Measurements from ENCODE around the gene RNF208. TPM values are rescaled to one million over a fixed set of nuclear protein-coding genes. Genes with fewer than 3 reads are reported as not detected.

RNF208 gene
- polyA plus RNA-seq, 3 donors, result 1.5 TPM; not detected in 2

DNA sequence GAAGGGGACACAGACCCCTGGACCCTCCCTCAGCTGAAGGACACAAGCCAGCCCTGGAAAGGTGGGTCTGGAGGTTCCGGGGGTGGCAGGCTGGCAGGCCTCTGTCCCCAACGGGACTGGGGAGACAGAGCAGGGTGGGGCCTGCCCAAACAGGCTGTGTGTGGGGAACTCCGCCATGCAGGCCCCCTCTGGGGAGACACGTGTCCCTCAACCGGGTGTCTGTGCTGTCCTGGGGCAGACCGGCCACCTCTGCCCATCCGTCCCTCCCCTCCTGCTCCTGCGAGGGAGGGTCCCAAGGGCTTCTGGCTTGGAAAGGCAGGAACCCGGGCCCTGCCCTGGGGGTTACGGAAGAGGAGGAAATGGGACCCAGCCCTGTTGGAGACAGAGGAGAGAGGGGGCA is 10.1 kb upstream of the RNF208 start:
- no peaks in the 10 kb centered on the region for H4K20me1 ChIP-seq (ENCODE audit: insufficient read depth, low read length)
- peaks cover 2 to 44% (median 10%) of the 10 kb centered on the region in 3 donors for H3K27me3 Mint-ChIP-seq (ENCODE audit: low read depth in 3 of 3)
- peaks cover 11 to 12% of the 10 kb centered on the region in 2 donors for H3K4me1 ChIP-seq (ENCODE audit: control insufficient read depth in 1 of 2, insufficient read depth in 2 of 2, low read length in 2 of 2)
- no peaks in the 10 kb centered on the region for H3K36me3 Mint-ChIP-seq
- no peak overlapping the region for H3K9ac ChIP-seq (ENCODE audit: insufficient read depth, low read length, poor library complexity, severe bottlenecking)
- no peaks in the 10 kb centered on the region for H3K9me3 ChIP-seq (replicated peaks in 1 of 2; ENCODE audit: control insufficient read depth in 1 of 2, insufficient read depth in 1 of 2, low read length in 2 of 2)
- no peaks in the 10 kb centered on the region for H3K79me2 ChIP-seq (ENCODE audit: insufficient read depth, low read length)
- peaks cover 0 to 4% (median 0%) of the 10 kb centered on the region in 7 donors for H3K9me3 Mint-ChIP-seq
- peaks cover 7% of the 10 kb centered on the region for H3K4me1 Mint-ChIP-seq
- no peak overlapping the region for H3K4me3 ChIP-seq (replicated peaks in 1 of 3; ENCODE audit: low read depth in 2 of 3, low read length in 3 of 3)
- DNase-seq, result no peak
- WGBS (ENCODE audit: insufficient coverage), result 83% methylated on average over 9 of the region's 10 CpGs
- no peak overlapping the region for H2AFZ ChIP-seq (ENCODE audit: insufficient read depth, low read depth, low read length, poor library complexity, severe bottlenecking)
- H3K27ac ChIP-seq (ENCODE audit: low read depth in 1 of 2, low read length in 2 of 2), result no peak overlapping the region
- no peak overlapping the region for H3K4me2 ChIP-seq (replicated peaks; ENCODE audit: extremely low read depth, low read length, poor library complexity, severe bottlenecking)
- H3K27me3 ChIP-seq (ENCODE audit: control insufficient read depth in 2 of 2, insufficient read depth in 2 of 2, low read length in 2 of 2), result peaks cover 0 to 4% of the 10 kb centered on the region in 2 donors
- H3K4me3 Mint-ChIP-seq, result no peak overlapping the region
- TF ChIP-seq, protein P1, sequence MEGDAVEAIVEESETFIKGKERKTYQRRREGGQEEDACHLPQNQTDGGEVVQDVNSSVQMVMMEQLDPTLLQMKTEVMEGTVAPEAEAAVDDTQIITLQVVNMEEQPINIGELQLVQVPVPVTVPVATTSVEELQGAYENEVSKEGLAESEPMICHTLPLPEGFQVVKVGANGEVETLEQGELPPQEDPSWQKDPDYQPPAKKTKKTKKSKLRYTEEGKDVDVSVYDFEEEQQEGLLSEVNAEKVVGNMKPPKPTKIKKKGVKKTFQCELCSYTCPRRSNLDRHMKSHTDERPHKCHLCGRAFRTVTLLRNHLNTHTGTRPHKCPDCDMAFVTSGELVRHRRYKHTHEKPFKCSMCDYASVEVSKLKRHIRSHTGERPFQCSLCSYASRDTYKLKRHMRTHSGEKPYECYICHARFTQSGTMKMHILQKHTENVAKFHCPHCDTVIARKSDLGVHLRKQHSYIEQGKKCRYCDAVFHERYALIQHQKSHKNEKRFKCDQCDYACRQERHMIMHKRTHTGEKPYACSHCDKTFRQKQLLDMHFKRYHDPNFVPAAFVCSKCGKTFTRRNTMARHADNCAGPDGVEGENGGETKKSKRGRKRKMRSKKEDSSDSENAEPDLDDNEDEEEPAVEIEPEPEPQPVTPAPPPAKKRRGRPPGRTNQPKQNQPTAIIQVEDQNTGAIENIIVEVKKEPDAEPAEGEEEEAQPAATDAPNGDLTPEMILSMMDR (IDR thresholded peaks at IDR 0.05), result no peak
- H3K27ac Mint-ChIP-seq, result no peak overlapping the region
- intact Hi-C loops (cut with micrococcal nuclease), result no loop called here
- no peaks in the 10 kb centered on the region for H3K36me3 ChIP-seq (replicated peaks in 1 of 2; ENCODE audit: control insufficient read depth in 1 of 2, insufficient read depth in 2 of 2, low read length in 2 of 2)

DNA sequence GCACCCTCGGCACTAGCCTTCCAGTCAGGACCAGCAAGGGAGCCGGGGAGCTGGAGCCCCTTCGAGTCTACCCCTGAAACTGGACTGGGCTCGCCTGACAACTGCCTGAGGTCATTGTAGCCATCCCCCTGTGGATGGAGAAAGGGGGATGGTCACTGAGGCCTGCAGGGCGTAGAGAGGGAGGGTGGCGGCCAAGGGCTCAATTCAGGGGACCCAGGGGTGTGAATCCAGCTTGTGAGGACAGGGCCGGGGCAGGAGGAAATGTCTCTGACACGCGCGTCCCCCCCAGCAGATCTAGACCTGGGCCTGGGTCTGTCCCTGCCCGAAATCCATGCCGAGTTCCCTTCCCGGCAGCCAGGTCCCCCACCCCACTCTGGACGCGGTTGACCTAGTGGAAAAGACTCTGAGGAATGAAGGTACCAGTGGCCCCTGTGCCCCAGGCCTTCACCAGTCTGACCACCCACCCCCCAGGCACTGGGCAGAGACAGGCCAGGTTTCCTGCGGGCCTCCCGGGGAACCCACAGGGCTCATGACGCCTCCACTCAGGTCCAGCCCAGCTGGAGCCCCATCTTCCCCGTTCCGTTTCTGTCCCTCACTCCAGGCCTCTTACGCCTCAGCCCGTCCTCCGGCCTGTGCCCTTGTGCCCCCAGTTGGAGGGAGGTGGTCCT is 9.5 kb upstream of the RNF208 start:
- Histone ChIP-seq H4K20me1 (ENCODE audit: insufficient read depth, low read length) (no peaks in the 10 kb centered on the region), H3K27me3 (ENCODE audit: control insufficient read depth in 2 of 2, insufficient read depth in 2 of 2, low read length in 2 of 2) (peaks cover 0 to 9% of the 10 kb centered on the region in 2 donors), H2AFZ (ENCODE audit: insufficient read depth, low read depth, low read length, poor library complexity, severe bottlenecking) (no peak overlapping the region), H3K4me1 (ENCODE audit: control insufficient read depth in 1 of 2, insufficient read depth in 2 of 2, low read length in 2 of 2) (peaks cover 5 to 6% of the 10 kb centered on the region in 2 donors), H3K4me3 (replicated peaks in 1 of 3; ENCODE audit: low read depth in 2 of 3, low read length in 3 of 3) (no peak overlapping the region), H3K27ac (ENCODE audit: low read depth in 1 of 2, low read length in 2 of 2) (no peak overlapping the region), H3K4me2 (replicated peaks; ENCODE audit: extremely low read depth, low read length, poor library complexity, severe bottlenecking) (no peak overlapping the region), H3K9me3 (replicated peaks in 1 of 2; ENCODE audit: control insufficient read depth in 1 of 2, insufficient read depth in 1 of 2, low read length in 2 of 2) (no peaks in the 10 kb centered on the region), H3K79me2 (ENCODE audit: insufficient read depth, low read length) (no peaks in the 10 kb centered on the region), H3K9ac (ENCODE audit: insufficient read depth, low read length, poor library complexity, severe bottlenecking) (no peak overlapping the region), H3K36me3 (replicated peaks in 1 of 2; ENCODE audit: control insufficient read depth in 1 of 2, insufficient read depth in 2 of 2, low read length in 2 of 2) (no peaks in the 10 kb centered on the region)
- H3K4me1 Mint-ChIP-seq, result peaks cover 4% of the 10 kb centered on the region
- DNase-seq, result no peak
- TF ChIP-seq, protein P1 (IDR thresholded peaks at IDR 0.05), result no peak
- H3K4me3 Mint-ChIP-seq, result no peak overlapping the region
- no peak overlapping the region for H3K27ac Mint-ChIP-seq
- peaks cover 2 to 47% (median 10%) of the 10 kb centered on the region in 3 donors for H3K27me3 Mint-ChIP-seq (ENCODE audit: low read depth in 3 of 3)
- H3K36me3 Mint-ChIP-seq, result no peaks in the 10 kb centered on the region
- WGBS (ENCODE audit: insufficient coverage), result 92% methylated on average over 16 of the region's 23 CpGs
- H3K9me3 Mint-ChIP-seq, result peaks cover 0 to 4% (median 0%) of the 10 kb centered on the region in 7 donors
- intact Hi-C loops (cut with micrococcal nuclease), result no loop called here
